Caco-2 (cell line): ENCODE results near the gene FBLN5. TPM values are rescaled to one million over a fixed set of nuclear protein-coding genes. Genes with fewer than 3 reads are reported as not detected.

Experiments used
- BruUV-seq: library from RNA; stranded (reverse); fragments of 400-500 nt; replicated peaks from 2 replicates; lab custom pipeline; 2021; lab: Mats Ljungman, UMichigan
- CTCF ChIA-PET: fragments of 300-600 bp; sonication (Branson Sonifier 250); formaldehyde crosslinking; loops from one replicate; lab custom pipeline; 2022; ENCODE audit warnings: antibody characterized with exemption; lab: Charles Lee
- POLR2A ChIA-PET: fragments of 300-600 bp; sonication (Branson Sonifier 250); formaldehyde crosslinking; loops from one replicate; lab custom pipeline; 2022; ENCODE audit warnings: antibody characterized with exemption; lab: Charles Lee
- DNase-seq, 2 experiments: peaks; one replicate each; pipeline versions ENCODE4 v3.0.0 to v3.0.0-alpha.2; 2020 to 2022
- H3K27me3 ChIP-seq: replicated peaks from 2 replicates; pipeline ENCODE4 v1.6.0; 2011; ENCODE audit warnings: low read length; ENCODE audit not compliant: control insufficient read depth, insufficient read depth
- H3K36me3 ChIP-seq: 2 replicates; pipeline ENCODE4 v1.5.1; 2011; ENCODE audit warnings: low read length; ENCODE audit not compliant: control insufficient read depth, insufficient read depth
- H3K4me1 ChIP-seq: fragments of 250-450 bp; sonication (Bioruptor Pico); 2 replicates; pipeline ENCODE4 v1.5.1; 2020; ENCODE audit warnings: mild to moderate bottlenecking
- H3K4me3 ChIP-seq: 2 replicates; pipeline ENCODE4 v1.5.1; 2011; ENCODE audit warnings: low read depth, mild to moderate bottlenecking, control low read depth, low read length
- H3K9me3 ChIP-seq: fragments of 250-450 bp; sonication (Bioruptor Pico); 2 replicates; pipeline ENCODE4 v1.5.1; 2020; ENCODE audit warnings: mild to moderate bottlenecking, moderate library complexity
- H3K27ac Mint-ChIP-seq: one replicate; pipeline ENCODE4 v1.8.0; 2022; ENCODE audit warnings: mixed read lengths; ENCODE audit not compliant: unreplicated experiment
- H3K27me3 Mint-ChIP-seq: one replicate; pipeline ENCODE4 v1.8.0; 2022; ENCODE audit warnings: mixed read lengths; ENCODE audit not compliant: insufficient read depth, unreplicated experiment
- H3K36me3 Mint-ChIP-seq: one replicate; pipeline ENCODE4 v1.8.0; 2022; ENCODE audit warnings: mild to moderate bottlenecking, mixed read lengths; ENCODE audit not compliant: insufficient read depth, unreplicated experiment
- H3K4me1 Mint-ChIP-seq: one replicate; pipeline ENCODE4 v1.8.0; 2022; ENCODE audit warnings: low read depth, mixed read lengths; ENCODE audit not compliant: unreplicated experiment
- H3K4me3 Mint-ChIP-seq: one replicate; pipeline ENCODE4 v1.8.0; 2022; ENCODE audit warnings: mild to moderate bottlenecking, moderate library complexity, mixed read lengths; ENCODE audit not compliant: unreplicated experiment
- H3K9me3 Mint-ChIP-seq: one replicate; pipeline ENCODE4 v1.8.0; 2022; ENCODE audit warnings: mixed read lengths; ENCODE audit not compliant: unreplicated experiment
- CTCF ChIP-seq, 2 experiments: fragments of 200-600 bp in 1 of 2; IDR thresholded peaks; 1 replicate in 1 of 2; 2 replicates in 1 of 2; pipeline versions ENCODE4 v1.5.1 to v1.8.0; 2011 to 2022; ENCODE audit warnings: antibody characterized with exemption in 1 of 2, control low read depth in 1 of 2, inconsistent platforms in 1 of 2, low read depth in 1 of 2, low read length in 1 of 2, mild to moderate bottlenecking in 1 of 2, moderate library complexity in 1 of 2; ENCODE audit not compliant: insufficient read depth in 1 of 2, severe bottlenecking in 1 of 2, unreplicated experiment in 1 of 2
- intact Hi-C: fragments of 100-400 bp; cut with micrococcal nuclease; formaldehyde crosslinking; loops from one replicate; pipeline ENCODE4 v1.10.0; 2022; ENCODE audit not compliant: unreplicated experiment
- total RNA-seq: library from RNA; stranded (reverse); gene quantifications from 2 replicates; pipeline ENCODE4 v1.2.3, GENCODE V29; 2022

FBLN5 gene
- total RNA-seq, 1 experiment from 2014 or later, result 13.9 TPM

- POLR2A ChIA-PET, result no interaction called here
- no peaks in the 10 kb centered on the region for H3K9me3 Mint-ChIP-seq
- H3K36me3 Mint-ChIP-seq, result no peaks in the 10 kb centered on the region
- BruUV-seq, result no TSS peak
- Histone ChIP-seq H3K9me3 (no peaks in the 10 kb centered on the region), H3K4me3 (no peak overlapping the region), H3K27me3 (no peaks in the 10 kb centered on the region), H3K36me3 (no peaks in the 10 kb centered on the region), H3K4me1 (peaks cover 9% of the 10 kb centered on the region)
- H3K27ac Mint-ChIP-seq, result no peak overlapping the region
- intact Hi-C loops, result no loop called here
- CTCF ChIA-PET, result interaction anchor here (0.7 kb wide), 1 partner anchor 16 kb away, joined by 3 read pairs; no protein-coding TSS in a partner anchor
- no peak for DNase-seq
- no peak for TF ChIP-seq CTCF (IDR thresholded peaks at IDR 0.05; ENCODE audit: insufficient read depth in 1 of 2, low read depth in 1 of 2, low read length in 1 of 2, severe bottlenecking in 1 of 2, unreplicated experiment in 1 of 2)
- no peaks in the 10 kb centered on the region for H3K27me3 Mint-ChIP-seq
- H3K4me3 Mint-ChIP-seq, result no peak overlapping the region
- H3K4me1 Mint-ChIP-seq, result peaks cover 11% of the 10 kb centered on the region
Observed at GRCh38 chr14:91927191-91927590, 20.3 kb downstream of the FBLN5 start.

- no peaks in the 10 kb centered on the region for H3K36me3 Mint-ChIP-seq
- H3K36me3 ChIP-seq, result no peaks in the 10 kb centered on the region
- no peak overlapping the region for H3K4me3 ChIP-seq
- H3K27me3 ChIP-seq, result no peaks in the 10 kb centered on the region
- no peaks in the 10 kb centered on the region for H3K27me3 Mint-ChIP-seq
- POLR2A ChIA-PET, result no interaction called here
- H3K4me1 ChIP-seq, result peaks cover 9% of the 10 kb centered on the region
- BruUV-seq, result no TSS peak
- no peak for DNase-seq
- H3K9me3 Mint-ChIP-seq, result no peaks in the 10 kb centered on the region
- no peak for TF ChIP-seq CTCF (IDR thresholded peaks at IDR 0.05; ENCODE audit: insufficient read depth in 1 of 2, low read depth in 1 of 2, low read length in 1 of 2, severe bottlenecking in 1 of 2, unreplicated experiment in 1 of 2)
- no peak overlapping the region for H3K27ac Mint-ChIP-seq
- H3K4me1 Mint-ChIP-seq, result peaks cover 9% of the 10 kb centered on the region
- CTCF ChIA-PET, result interaction anchor here (0.6 to 0.7 kb wide), 2 partner anchors 10 to 15 kb away, joined by 3 to 4 read pairs; no protein-coding TSS in a partner anchor
- intact Hi-C loops, result no loop called here
- no peaks in the 10 kb centered on the region for H3K9me3 ChIP-seq
- H3K4me3 Mint-ChIP-seq, result no peak overlapping the region
Observed at GRCh38 chr14:91926131-91926890, 21.2 kb downstream of the FBLN5 start.

GRCh38 chr14:91925727-91926121 is 21.8 kb downstream of the FBLN5 start:
- H3K27me3 ChIP-seq, result no peaks in the 10 kb centered on the region
- no peaks in the 10 kb centered on the region for H3K9me3 Mint-ChIP-seq
- CTCF ChIA-PET, result no interaction called here
- peaks cover 4% of the 10 kb centered on the region for H3K4me1 ChIP-seq
- no peaks in the 10 kb centered on the region for H3K36me3 ChIP-seq
- no peak overlapping the region for H3K4me3 ChIP-seq
- no peak overlapping the region for H3K27ac Mint-ChIP-seq
- no TSS peak for BruUV-seq
- H3K27me3 Mint-ChIP-seq, result no peaks in the 10 kb centered on the region
- H3K4me3 Mint-ChIP-seq, result no peak overlapping the region
- DNase-seq, result no peak
- intact Hi-C loops, result no loop called here
- peaks cover 4% of the 10 kb centered on the region for H3K4me1 Mint-ChIP-seq
- H3K36me3 Mint-ChIP-seq, result no peaks in the 10 kb centered on the region
- POLR2A ChIA-PET, result no interaction called here
- TF ChIP-seq CTCF (IDR thresholded peaks at IDR 0.05; ENCODE audit: insufficient read depth in 1 of 2, low read depth in 1 of 2, low read length in 1 of 2, severe bottlenecking in 1 of 2, unreplicated experiment in 1 of 2), result no peak
- H3K9me3 ChIP-seq, result no peaks in the 10 kb centered on the region
